Activated CD4-positive, alpha-beta T cell treated with anti-CD3 and anti-CD28 coated beads, Interleukin-2, amount 50 U/mL, for 4 hours (primary cell): ENCODE measurements around the gene SGMS1.
"Not testable (repeated sequence)": the region's sequence is repeated elsewhere in the genome, so short reads cannot be mapped to it uniquely, and the experiment has no call there.

Experiments used
- DNase-seq, 2 experiments: peaks; one replicate each; pipeline ENCODE4 v3.0.0-alpha.2; 2020

Gene SGMS1

GRCh38 chr10:50528206-50528605, 95.5 kb downstream of the SGMS1 start:
- DNase-seq = no peak

GRCh38 chr10:50527442-50528043, 96.2 kb downstream of the SGMS1 start:
- no peak for DNase-seq

GRCh38 chr10:50526185-50526584, 97.6 kb downstream of the SGMS1 start:
- no peak for DNase-seq

DNA sequence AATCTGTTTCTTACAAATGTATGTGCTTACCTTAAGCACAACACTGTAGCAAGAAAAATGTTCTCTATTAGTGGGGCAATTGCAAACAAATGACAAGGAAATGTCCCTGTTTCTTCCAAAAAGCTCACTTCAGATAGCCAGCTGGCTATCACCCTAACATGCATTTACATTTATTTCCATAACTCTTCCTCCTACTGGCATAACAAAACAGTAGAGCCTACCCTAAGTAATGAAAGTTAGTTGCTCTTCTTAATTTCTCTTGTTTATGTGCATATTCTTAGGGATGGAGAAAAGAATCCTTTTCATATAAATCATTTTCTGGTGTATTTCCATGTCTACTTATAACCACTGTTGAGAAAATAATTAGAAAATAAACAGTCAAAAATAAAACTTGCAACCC, 100.4 kb downstream of the SGMS1 start:
- DNase-seq = no peak

DNA sequence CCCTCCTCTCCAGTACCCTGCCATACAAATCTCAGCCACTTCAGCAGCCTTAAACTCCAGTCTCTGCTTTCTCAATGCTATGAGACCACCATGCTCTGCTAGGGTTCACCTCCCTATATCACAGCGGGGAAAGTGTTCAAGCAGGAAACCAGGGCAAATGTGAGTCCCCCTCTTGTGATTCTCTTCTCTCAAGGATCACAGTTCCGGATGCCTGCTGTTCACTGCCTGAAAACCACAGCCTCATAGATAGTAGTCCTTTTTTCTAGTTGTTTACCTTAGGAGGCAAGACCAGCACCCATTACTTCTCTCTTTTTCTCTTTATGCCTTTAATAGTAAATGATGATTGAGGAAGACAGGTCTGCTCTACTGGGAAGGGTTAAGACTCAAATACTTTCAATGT, 100.8 kb downstream of the SGMS1 start:
- no peak for DNase-seq

GRCh38 chr10:50520115-50520514, 103.6 kb downstream of the SGMS1 start:
- DNase-seq = no peak

DNA sequence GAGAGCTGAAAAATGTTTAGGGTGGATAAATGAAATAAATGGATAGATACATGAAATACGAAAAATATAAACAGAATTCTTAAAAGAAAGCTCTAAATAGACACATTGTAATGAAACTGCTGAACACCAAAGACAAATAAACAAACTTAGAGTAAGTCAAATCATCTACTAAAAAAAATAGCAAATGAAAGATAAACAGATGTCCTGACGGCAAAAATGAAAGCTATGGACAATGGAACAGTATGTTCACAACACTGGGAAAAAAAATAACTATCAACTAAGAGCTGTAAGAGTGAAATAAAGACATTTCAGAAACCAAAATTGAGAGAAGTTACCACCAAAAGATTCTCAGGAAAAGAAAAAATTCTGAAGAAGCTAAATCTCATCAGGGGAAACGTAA, 106.1 kb downstream of the SGMS1 start:
- no peak for DNase-seq

GRCh38 chr10:50516171-50516570, 107.6 kb downstream of the SGMS1 start:
- DNase-seq = no peak

GRCh38 chr10:50515420-50515819, 108.3 kb downstream of the SGMS1 start:
- no peak for DNase-seq

- DNase-seq = no peak
These were observed 108.8 kb downstream of the SGMS1 start for GRCh38 chr10:50514995-50515394.

- no peak for DNase-seq
These were observed 109.8 kb downstream of the SGMS1 start for GRCh38 chr10:50513956-50514355.

GRCh38 chr10:50512743-50513416, 110.9 kb downstream of the SGMS1 start:
- DNase-seq = no peak

GRCh38 chr10:50512214-50512595, 111.6 kb downstream of the SGMS1 start:
- no peak for DNase-seq

DNA sequence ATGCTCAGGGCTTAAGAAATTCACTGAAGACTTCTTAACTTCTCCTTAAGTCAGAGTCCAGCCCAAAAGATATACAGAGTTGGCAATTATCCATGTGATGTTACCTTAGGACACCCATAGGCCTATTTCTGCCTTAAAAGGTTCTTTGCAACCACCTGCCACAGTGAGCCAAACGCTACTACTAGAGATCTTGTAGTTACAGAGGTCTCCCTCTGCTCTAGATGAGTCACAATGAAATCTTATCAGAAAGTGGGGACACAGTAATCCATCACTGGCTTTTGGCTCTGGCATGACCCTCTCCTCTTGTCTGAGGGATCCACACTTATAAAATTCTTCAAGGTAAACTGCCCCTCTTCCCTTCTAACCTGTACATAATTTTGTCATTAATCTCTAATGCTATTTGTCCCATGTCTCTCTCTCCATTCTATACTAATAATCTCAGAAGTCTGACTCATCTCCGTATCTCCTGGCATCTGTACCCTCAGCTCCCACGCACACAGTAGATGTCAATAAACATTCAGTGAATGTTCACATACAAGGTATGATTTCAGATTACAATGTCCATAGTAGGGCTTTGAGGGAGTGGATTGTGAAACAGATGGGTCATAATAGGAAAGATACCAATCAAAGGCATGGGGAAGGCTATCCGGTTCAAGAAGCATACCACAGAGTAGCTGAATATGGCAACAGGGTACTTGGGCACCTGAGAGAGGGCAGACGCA, 112.1 kb downstream of the SGMS1 start:
- peak in 1 of 2 experiments; percentile 6 for DNase-seq

- no peak for DNase-seq
These were observed 113.0 kb downstream of the SGMS1 start for GRCh38 chr10:50510517-50511473.

- DNase-seq = peak; percentile 6 to 13
These were observed 115.3 kb downstream of the SGMS1 start for GRCh38 chr10:50508315-50509051.

- no peak for DNase-seq
These were observed 116.7 kb downstream of the SGMS1 start for GRCh38 chr10:50506861-50507573.

DNA sequence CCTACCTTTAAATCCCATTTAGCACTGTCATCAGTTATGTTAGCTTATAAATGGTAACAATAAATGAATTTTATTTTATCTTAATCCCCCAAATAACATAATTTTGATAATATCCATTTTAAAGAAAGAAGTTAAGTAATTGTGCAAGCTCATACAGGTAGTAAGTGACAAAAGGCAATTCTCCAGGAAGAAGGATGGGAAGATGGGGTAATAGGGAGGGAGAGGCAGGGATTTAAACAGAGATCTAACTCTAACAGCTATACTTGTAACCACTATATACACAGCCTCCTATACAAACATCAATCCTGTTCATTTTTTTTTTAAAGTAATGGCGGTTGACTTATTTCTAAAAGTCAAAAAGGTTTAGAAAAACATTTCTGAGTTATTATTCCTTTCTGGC, 119.4 kb downstream of the SGMS1 start:
- DNase-seq = no peak

- no peak for DNase-seq
These were observed 120.0 kb downstream of the SGMS1 start for GRCh38 chr10:50503661-50504320.

- not testable (repeated sequence) for DNase-seq
These were observed 120.6 kb downstream of the SGMS1 start for GRCh38 chr10:50503156-50503555.

- no peak for DNase-seq
These were observed 121.8 kb downstream of the SGMS1 start for GRCh38 chr10:50501924-50502452.
